Measurements from ENCODE around the gene NKD1.

NKD1 gene

GRCh38 chr16:50526249-50526648, 21.9 kb upstream of the NKD1 start:
- DNase-seq (ENCODE audit: low read depth): no peak
- TF ChIP-seq CTCF (IDR thresholded peaks at IDR 0.05; ENCODE audit: insufficient read depth, low read depth, low read length, missing control alignments): no peak

GRCh38 chr16:50526796-50527195, 21.4 kb upstream of the NKD1 start:
- no peak for DNase-seq (ENCODE audit: low read depth)
- no peak overlapping the region for H3K4me3 ChIP-seq (ENCODE audit: low read length)
- no peak for TF ChIP-seq CTCF (IDR thresholded peaks at IDR 0.05; ENCODE audit: insufficient read depth, low read depth, low read length, missing control alignments)

More at GRCh38 chr16:50526249-50526648, 21.9 kb upstream of the NKD1 start:
- no peak overlapping the region for H3K4me3 ChIP-seq (ENCODE audit: low read length)

- TF ChIP-seq CTCF (IDR thresholded peaks at IDR 0.05; ENCODE audit: insufficient read depth, low read depth, low read length, missing control alignments): no peak
- DNase-seq (ENCODE audit: low read depth): no peak
- H3K4me3 ChIP-seq (ENCODE audit: low read length): no peak overlapping the region
Measured at GRCh38 chr16:50528820-50529219, 19.4 kb upstream of the NKD1 start.

- H3K4me3 ChIP-seq (ENCODE audit: low read length): no peak overlapping the region
- no peak for TF ChIP-seq CTCF (IDR thresholded peaks at IDR 0.05; ENCODE audit: insufficient read depth, low read depth, low read length, missing control alignments)
- no peak for DNase-seq (ENCODE audit: low read depth)
Measured at GRCh38 chr16:50529334-50529733, 18.9 kb upstream of the NKD1 start.

- no peak for TF ChIP-seq CTCF (IDR thresholded peaks at IDR 0.05; ENCODE audit: insufficient read depth, low read depth, low read length, missing control alignments)
- H3K4me3 ChIP-seq (ENCODE audit: low read length): no peak overlapping the region
- DNase-seq (ENCODE audit: low read depth): peak; percentile 94
Measured at GRCh38 chr16:50530277-50531236, 17.6 kb upstream of the NKD1 start.

GRCh38 chr16:50531359-50531758, 16.8 kb upstream of the NKD1 start:
- no peak overlapping the region for H3K4me3 ChIP-seq (ENCODE audit: low read length)
- DNase-seq (ENCODE audit: low read depth): no peak
- no peak for TF ChIP-seq CTCF (IDR thresholded peaks at IDR 0.05; ENCODE audit: insufficient read depth, low read depth, low read length, missing control alignments)

Measured in epithelial cell of esophagus (primary cell).